IMR-90 (cell line): Measurements from ENCODE around the gene CNTFR. TPM values are rescaled to one million over a fixed set of nuclear protein-coding genes. Genes with fewer than 3 reads are reported as not detected.

ENCODE experiments used
- ATAC-seq: fragments of 200-7000 bp; cut with Tn5 transposase; 2 replicates; pipeline ENCODE4 v1.9.1; 2020; ENCODE audit warnings: low read depth, mild to moderate bottlenecking, moderate library complexity
- BruUV-seq: library from RNA; stranded (reverse); fragments of 400-500 nt; replicated peaks from 2 replicates; lab custom pipeline; 2021; lab: Mats Ljungman, UMichigan
- CTCF ChIA-PET: fragments of 300-600 bp; formaldehyde crosslinking; extraction: SDS; loops from one replicate; lab custom pipeline; 2021; ENCODE audit warnings: antibody characterized with exemption; lab: Yijun Ruan, JAX
- POLR2A ChIA-PET: fragments of 300-600 bp; sonication (Branson Sonifier 250); formaldehyde crosslinking; loops from one replicate; lab custom pipeline; 2022; ENCODE audit warnings: antibody characterized with exemption; ENCODE audit not compliant: unreplicated experiment; lab: Charles Lee
- DNase-seq: peaks from one replicate; pipeline ENCODE4 v3.0.0; 2013
- H2AFZ ChIP-seq: replicated peaks from 2 replicates; pipeline ENCODE3; 2013; ENCODE audit warnings: low read length, mild to moderate bottlenecking; ENCODE audit not compliant: poor library complexity
- H2AK5ac ChIP-seq: 2 replicates; pipeline ENCODE4 v1.6.1; 2013; ENCODE audit warnings: low read depth, low read length, inconsistent platforms
- H2AK9ac ChIP-seq: replicated peaks from 2 replicates; pipeline ENCODE3; 2013; ENCODE audit warnings: mild to moderate bottlenecking, low read depth, low read length, moderate library complexity; ENCODE audit not compliant: poor library complexity
- H2BK120ac ChIP-seq: 2 replicates; pipeline ENCODE4 v1.6.1; 2013; ENCODE audit warnings: low read depth, low read length, inconsistent platforms
- H2BK15ac ChIP-seq: 3 replicates; pipeline ENCODE4 v1.6.1; 2013; ENCODE audit warnings: low read depth, low read length, inconsistent platforms
- H2BK20ac ChIP-seq: 2 replicates; pipeline ENCODE4 v1.6.1; 2013; ENCODE audit warnings: low read depth, mild to moderate bottlenecking, inconsistent platforms, low read length, moderate library complexity
- H2BK5ac ChIP-seq: 2 replicates; pipeline ENCODE4 v1.6.1; 2013; ENCODE audit warnings: mild to moderate bottlenecking, low read depth, low read length, inconsistent platforms; ENCODE audit not compliant: poor library complexity, severe bottlenecking
- H3K14ac ChIP-seq: replicated peaks from 2 replicates; pipeline ENCODE4 v1.6.1; 2013; ENCODE audit warnings: low read depth, low read length, inconsistent platforms
- H3K18ac ChIP-seq: 2 replicates; pipeline ENCODE4 v1.6.1; 2013; ENCODE audit warnings: low read depth, low read length, control low read depth
- H3K23ac ChIP-seq: 2 replicates; pipeline ENCODE4 v1.6.1; 2013; ENCODE audit warnings: low read depth, low read length, inconsistent platforms
- H3K27ac ChIP-seq: 2 replicates; pipeline ENCODE4 v1.5.1; 2013; ENCODE audit warnings: mild to moderate bottlenecking, control low read depth, low read length; ENCODE audit not compliant: insufficient read depth
- H3K27me3 ChIP-seq: 2 replicates; pipeline ENCODE4 v1.6.1; 2013; ENCODE audit warnings: low read length; ENCODE audit not compliant: control insufficient read depth, insufficient read depth
- H3K36me3 ChIP-seq: 2 replicates; pipeline ENCODE4 v1.6.1; 2013; ENCODE audit warnings: low read length, mixed read lengths; ENCODE audit not compliant: control insufficient read depth, insufficient read depth
- H3K4ac ChIP-seq: 2 replicates; pipeline ENCODE4 v1.6.1; 2013; ENCODE audit warnings: low read depth, low read length, inconsistent platforms
- H3K4me1 ChIP-seq: 2 replicates; pipeline ENCODE4 v1.6.1; 2013; ENCODE audit warnings: low read length, mixed read lengths; ENCODE audit not compliant: control insufficient read depth, insufficient read depth
- H3K4me2 ChIP-seq: 2 replicates; pipeline ENCODE4 v1.6.1; 2013; ENCODE audit warnings: low read depth, mild to moderate bottlenecking, control low read depth, low read length, moderate library complexity
- H3K4me3 ChIP-seq: 2 replicates; pipeline ENCODE4 v1.5.1; 2013; ENCODE audit warnings: low read depth, mild to moderate bottlenecking, control low read depth, low read length, moderate library complexity; ENCODE audit not compliant: insufficient read depth
- H3K56ac ChIP-seq: 2 replicates; pipeline ENCODE4 v1.6.1; 2013; ENCODE audit warnings: low read length, inconsistent platforms; ENCODE audit not compliant: insufficient read depth; ENCODE audit errors: extremely low read depth
- H3K79me1 ChIP-seq, 2 experiments: 2 replicates each; pipeline ENCODE4 v1.6.1; 2013; ENCODE audit warnings: low read length in 2 of 2, inconsistent platforms in 1 of 2, low read depth in 1 of 2
- H3K9ac ChIP-seq: 2 replicates; pipeline ENCODE4 v1.6.1; 2013; ENCODE audit warnings: low read depth, low read length, control low read depth
- H3K9me1 ChIP-seq: 2 replicates; pipeline ENCODE4 v1.6.1; 2013; ENCODE audit warnings: low read length, inconsistent platforms; ENCODE audit not compliant: insufficient read depth
- H3K9me3 ChIP-seq: 2 replicates; pipeline ENCODE4 v1.6.1; 2013; ENCODE audit warnings: low read length; ENCODE audit not compliant: control insufficient read depth, insufficient read depth
- H4K20me1 ChIP-seq: 2 replicates; pipeline ENCODE4 v1.6.1; 2013; ENCODE audit warnings: low read length, inconsistent platforms; ENCODE audit not compliant: insufficient read depth
- H4K5ac ChIP-seq: 2 replicates; pipeline ENCODE4 v1.6.1; 2013; ENCODE audit warnings: mild to moderate bottlenecking, low read depth, low read length, control low read depth
- H4K8ac ChIP-seq, 2 experiments: 2 replicates each; pipeline ENCODE4 v1.6.1; 2013; ENCODE audit warnings: low read depth in 2 of 2, low read length in 2 of 2, control low read depth in 1 of 2, inconsistent platforms in 1 of 2
- H4K91ac ChIP-seq: 2 replicates; pipeline ENCODE4 v1.6.1; 2013; ENCODE audit warnings: low read depth, low read length, inconsistent platforms; ENCODE audit not compliant: insufficient read depth
- BHLHE40 ChIP-seq: fragments of 150-350 bp; IDR thresholded peaks from 2 replicates; pipeline ENCODE4 v1.6.1; 2016; ENCODE audit warnings: mild to moderate bottlenecking, low read depth, low read length
- CHD1 ChIP-seq: IDR thresholded peaks from 2 replicates; pipeline ENCODE4 v1.6.1; 2012; ENCODE audit warnings: low read depth, low read length, improper control_type of control experiment
- MAZ ChIP-seq: IDR thresholded peaks from 2 replicates; pipeline ENCODE4 v1.6.1; 2012; ENCODE audit warnings: low read depth, mild to moderate bottlenecking, low read length, improper control_type of control experiment, moderate library complexity, borderline replicate concordance
- MXI1 ChIP-seq: IDR thresholded peaks from 2 replicates; pipeline ENCODE4 v1.6.1; 2012; ENCODE audit warnings: low read depth, mild to moderate bottlenecking, low read length, moderate library complexity, borderline replicate concordance
- NFE2L2 ChIP-seq: fragments of 150-350 bp; IDR thresholded peaks from 2 replicates; pipeline ENCODE4 v1.6.1; 2016; ENCODE audit warnings: low read depth, mild to moderate bottlenecking, low read length
- POLR2A ChIP-seq: IDR thresholded peaks from 2 replicates; pipeline ENCODE4 v1.6.1; 2012; ENCODE audit warnings: mild to moderate bottlenecking, low read depth, low read length
- RCOR1 ChIP-seq: IDR thresholded peaks from 2 replicates; pipeline ENCODE4 v1.6.1; 2012; ENCODE audit warnings: mild to moderate bottlenecking, low read length, improper control_type of control experiment; ENCODE audit not compliant: insufficient replicate concordance
- RFX5 ChIP-seq: IDR thresholded peaks from 2 replicates; pipeline ENCODE4 v1.8.0; 2012; ENCODE audit warnings: low read depth, mild to moderate bottlenecking, low read length, moderate library complexity
- SMC3 ChIP-seq: fragments of 150-350 bp; IDR thresholded peaks from 2 replicates; pipeline ENCODE4 v1.6.1; 2016; ENCODE audit warnings: low read depth, mild to moderate bottlenecking, antibody characterized with exemption, low read length, moderate library complexity
- USF2 ChIP-seq: fragments of 150-350 bp; IDR thresholded peaks from 2 replicates; pipeline ENCODE4 v1.6.1; 2017; ENCODE audit warnings: mild to moderate bottlenecking, antibody characterized with exemption, low read length, low read depth
- WGBS, 2 experiments: methylation state at CpG; one replicate each; pipeline versions ENCODE4 v1.1.5 to v1.1.7; 2013; ENCODE audit warnings: missing lambda C conversion rate in 2 of 2; ENCODE audit not compliant: insufficient read length in 1 of 2; ENCODE audit errors: extremely low coverage in 2 of 2; 5-methylcytosine and 5-hydroxymethylcytosine counted together
- dilution Hi-C: fragments of 300-500 bp; cut with HindIII; formaldehyde crosslinking; loops from one replicate; pipeline ENCODE4 v1.14.3; 2018; ENCODE audit warnings: low sequenced_read_pairs; ENCODE audit not compliant: unreplicated experiment
- in situ Hi-C: fragments of 300-500 bp; cut with MboI; formaldehyde crosslinking; loops from 3 replicates; pipeline ENCODE4 v1.14.3; 2019; ENCODE audit warnings: low sequenced_read_pairs, inconsistent platforms, mixed read lengths
- intact Hi-C: fragments of 100-400 bp; cut with micrococcal nuclease; formaldehyde crosslinking; loops from 2 replicates; pipeline ENCODE4 v1.10.0; 2022
- polyA plus RNA-seq, 3 experiments: library from polyadenylated mRNA; depleted of rRNA; stranded (reverse); fragments of >200 nt; gene quantifications; 2 replicates each; pipeline ENCODE4 v1.2.3, GENCODE V29; 2012; ENCODE audit warnings: low replicate concordance in 1 of 3
- total RNA-seq: library from RNA; depleted of rRNA; stranded (reverse); fragments of >200 nt; gene quantifications from 2 replicates; pipeline ENCODE4 v1.2.3, GENCODE V29; 2012

CNTFR gene
- total and polyA plus RNA-seq, 2 of the 4 experiments (the other 2 are of a cell fraction): not detected

- intact Hi-C loops: no loop called here
- Histone ChIP-seq H3K9me1 (0 out of 2 replicates have a peak, but pooled peaks cover 3% of the 10 kb centered on the region), H3K4ac (no peak overlapping the region), H4K8ac (no peak overlapping the region), H4K20me1 (no peaks in the 10 kb centered on the region), H4K5ac (no peak overlapping the region), H2AK9ac (no peak overlapping the region), H3K56ac (no peak overlapping the region), H3K9me3 (no peaks in the 10 kb centered on the region), H4K91ac (no peak overlapping the region), H3K36me3 (no peaks in the 10 kb centered on the region), H2BK15ac (no peak overlapping the region), H3K79me1 (no peaks in the 10 kb centered on the region), H3K9ac (no peak overlapping the region), H3K18ac (no peak overlapping the region), H2BK120ac (no peak overlapping the region), H2BK5ac (no peak overlapping the region), H2BK20ac (no peak overlapping the region), H2AFZ (no peak overlapping the region), H3K4me2 (no peak overlapping the region), H3K27me3 (peaks cover 89% of the 10 kb centered on the region), H3K14ac (no peak overlapping the region), H3K4me1 (no peaks in the 10 kb centered on the region), H3K23ac (no peak overlapping the region), H3K4me3 (no peak overlapping the region), H2AK5ac (no peak overlapping the region), H3K27ac (no peak overlapping the region)
- ATAC-seq (no peak), DNase-seq (no peak)
- no TSS peak for BruUV-seq
- ChIA-PET POLR2A (no interaction called here), CTCF (no interaction called here)
- in situ Hi-C loops: no loop called here
- 40% methylated on average over 2 of the region's 6 CpGs; no CpG with 5 or more reads in 1 of the 2 experiments for WGBS, 2 experiments
- dilution Hi-C loops: no loop called here
- TF ChIP-seq RCOR1: no peak
- no peak for TF ChIP-seq RFX5
- no peak for TF ChIP-seq NFE2L2
- TF ChIP-seq CHD1: no peak
- TF ChIP-seq MAZ: no peak
- TF ChIP-seq BHLHE40: no peak
- TF ChIP-seq SMC3: no peak
- no peak for TF ChIP-seq USF2
- TF ChIP-seq MXI1: no peak
- no peak for TF ChIP-seq POLR2A
Observed at GRCh38 chr9:34572628-34573027, 16.9 kb downstream of the CNTFR start.
